ENCODE measurements around the gene SLC36A1.
"Not testable (repeated sequence)": the region's sequence is repeated elsewhere in the genome, so short reads cannot be mapped to it uniquely, and the experiment has no call there.

Gene SLC36A1

GRCh38 chr5:151491062-151491461, 43.7 kb downstream of the SLC36A1 start:
- Histone ChIP-seq H3K27ac (ENCODE audit: low read length) (no peak overlapping the region), H3K27me3 (ENCODE audit: low read depth, low read length) (no peaks in the 10 kb centered on the region), H3K9me3 (ENCODE audit: control insufficient read depth in 1 of 2, low read length in 2 of 2) (no peaks in the 10 kb centered on the region), H3K4me1 (ENCODE audit: control insufficient read depth in 1 of 2, insufficient read depth in 2 of 2, low read length in 2 of 2) (no peaks in the 10 kb centered on the region), H3K4me3 (ENCODE audit: low read depth in 1 of 2, low read length in 2 of 2) (no peak overlapping the region), H3K36me3 (ENCODE audit: control insufficient read depth in 1 of 2, insufficient read depth in 2 of 2, low read length in 2 of 2) (peaks cover 23 to 35% of the 10 kb centered on the region in 2 donors)

DNA sequence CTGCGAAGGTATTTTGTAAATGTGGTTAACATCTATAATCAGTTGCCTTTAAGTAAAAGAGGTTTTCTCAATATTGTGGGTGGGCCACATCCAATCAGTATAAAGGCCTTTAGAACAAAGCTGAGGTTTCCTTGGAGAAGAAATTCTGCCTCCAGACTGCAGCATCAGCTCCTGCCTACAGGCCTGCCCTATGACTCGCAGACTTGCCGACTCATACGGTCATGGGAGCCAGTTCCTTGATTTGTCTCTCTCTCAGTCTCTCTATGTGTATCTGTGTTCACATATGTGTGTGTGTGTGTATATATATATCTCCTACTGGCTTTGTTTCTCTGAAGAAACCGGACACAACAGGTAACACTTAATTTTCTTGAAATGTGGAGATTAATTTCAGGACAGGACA, 45.3 kb downstream of the SLC36A1 start:
- H3K27ac ChIP-seq (ENCODE audit: low read length), result no peak overlapping the region
- no peaks in the 10 kb centered on the region for H3K4me1 ChIP-seq (ENCODE audit: control insufficient read depth in 1 of 2, insufficient read depth in 2 of 2, low read length in 2 of 2)
- no peaks in the 10 kb centered on the region for H3K27me3 ChIP-seq (ENCODE audit: low read depth, low read length)
- H3K4me3 ChIP-seq (ENCODE audit: low read depth in 1 of 2, low read length in 2 of 2), result no peak overlapping the region
- peaks cover 15 to 25% of the 10 kb centered on the region in 2 donors for H3K36me3 ChIP-seq (ENCODE audit: control insufficient read depth in 1 of 2, insufficient read depth in 2 of 2, low read length in 2 of 2)
- no peaks in the 10 kb centered on the region for H3K9me3 ChIP-seq (ENCODE audit: control insufficient read depth in 1 of 2, low read length in 2 of 2)

GRCh38 chr5:151493665-151494064, 46.3 kb downstream of the SLC36A1 start:
- Histone ChIP-seq H3K9me3 (ENCODE audit: control insufficient read depth in 1 of 2, low read length in 2 of 2) (no peaks in the 10 kb centered on the region), H3K27me3 (ENCODE audit: low read depth, low read length) (no peaks in the 10 kb centered on the region), H3K27ac (ENCODE audit: low read length) (peak overlapping the region; percentile 40), H3K4me1 (ENCODE audit: control insufficient read depth in 1 of 2, insufficient read depth in 2 of 2, low read length in 2 of 2) (no peaks in the 10 kb centered on the region), H3K4me3 (ENCODE audit: low read depth in 1 of 2, low read length in 2 of 2) (no peak overlapping the region), H3K36me3 (ENCODE audit: control insufficient read depth in 1 of 2, insufficient read depth in 2 of 2, low read length in 2 of 2) (peaks cover 8 to 16% of the 10 kb centered on the region in 2 donors)

DNA sequence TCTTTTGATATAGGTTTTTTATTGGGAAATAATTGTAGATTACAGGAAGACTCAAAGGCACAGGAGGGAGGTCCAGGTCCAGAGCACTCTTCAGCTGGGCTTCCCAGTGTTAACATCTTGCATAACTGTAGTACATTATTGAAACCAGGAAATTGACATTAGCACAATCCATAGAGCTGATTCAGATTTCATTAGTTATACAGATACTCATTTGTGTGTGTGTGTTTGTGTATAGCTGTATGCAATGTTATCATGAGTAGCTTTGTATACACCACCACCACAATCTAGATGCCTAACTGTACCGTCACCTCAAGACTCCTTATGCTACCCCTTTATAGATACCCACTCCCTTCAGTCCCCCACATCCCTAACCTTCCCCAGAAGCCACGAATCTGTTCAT, 47.9 kb downstream of the SLC36A1 start:
- Histone ChIP-seq H3K9me3 (ENCODE audit: control insufficient read depth in 1 of 2, low read length in 2 of 2) (no peaks in the 10 kb centered on the region), H3K4me3 (ENCODE audit: low read depth in 1 of 2, low read length in 2 of 2) (no peak overlapping the region), H3K27me3 (ENCODE audit: low read depth, low read length) (no peaks in the 10 kb centered on the region), H3K27ac (ENCODE audit: low read length) (no peak overlapping the region), H3K36me3 (ENCODE audit: control insufficient read depth in 1 of 2, insufficient read depth in 2 of 2, low read length in 2 of 2) (peaks cover 0 to 6% of the 10 kb centered on the region in 2 donors), H3K4me1 (ENCODE audit: control insufficient read depth in 1 of 2, insufficient read depth in 2 of 2, low read length in 2 of 2) (no peaks in the 10 kb centered on the region)

DNA sequence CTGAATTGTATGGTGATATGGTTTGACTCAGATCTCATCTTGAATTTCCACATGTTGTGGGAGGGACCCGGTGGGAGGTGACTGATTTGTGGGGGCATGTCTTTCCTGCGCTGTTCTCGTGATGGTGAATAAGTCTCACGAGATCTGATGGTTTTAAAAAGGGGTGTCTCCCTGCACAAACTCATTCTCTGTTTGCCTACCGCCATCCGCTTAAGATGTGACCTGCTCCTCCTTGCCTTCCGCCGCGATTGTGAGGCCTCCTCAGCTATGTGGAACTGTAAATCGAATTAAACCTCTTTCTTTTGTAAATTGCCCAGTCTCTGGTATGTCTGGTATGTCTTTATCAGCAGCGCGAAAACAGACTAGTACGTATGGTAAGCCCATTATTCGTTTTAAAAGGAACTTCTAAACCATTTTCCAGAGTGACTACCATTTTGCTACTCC, 48.7 kb downstream of the SLC36A1 start:
- H3K4me1 ChIP-seq (ENCODE audit: control insufficient read depth in 1 of 2, insufficient read depth in 2 of 2, low read length in 2 of 2), result peaks cover 0 to 2% of the 10 kb centered on the region in 2 donors
- H3K9me3 ChIP-seq (ENCODE audit: control insufficient read depth in 1 of 2, low read length in 2 of 2), result no peaks in the 10 kb centered on the region
- H3K27me3 ChIP-seq (ENCODE audit: low read depth, low read length), result no peaks in the 10 kb centered on the region
- no peak overlapping the region for H3K27ac ChIP-seq (ENCODE audit: low read length)
- no peak overlapping the region for H3K4me3 ChIP-seq (ENCODE audit: low read depth in 1 of 2, low read length in 2 of 2)
- H3K36me3 ChIP-seq (ENCODE audit: control insufficient read depth in 1 of 2, insufficient read depth in 2 of 2, low read length in 2 of 2), result no peaks in the 10 kb centered on the region

DNA sequence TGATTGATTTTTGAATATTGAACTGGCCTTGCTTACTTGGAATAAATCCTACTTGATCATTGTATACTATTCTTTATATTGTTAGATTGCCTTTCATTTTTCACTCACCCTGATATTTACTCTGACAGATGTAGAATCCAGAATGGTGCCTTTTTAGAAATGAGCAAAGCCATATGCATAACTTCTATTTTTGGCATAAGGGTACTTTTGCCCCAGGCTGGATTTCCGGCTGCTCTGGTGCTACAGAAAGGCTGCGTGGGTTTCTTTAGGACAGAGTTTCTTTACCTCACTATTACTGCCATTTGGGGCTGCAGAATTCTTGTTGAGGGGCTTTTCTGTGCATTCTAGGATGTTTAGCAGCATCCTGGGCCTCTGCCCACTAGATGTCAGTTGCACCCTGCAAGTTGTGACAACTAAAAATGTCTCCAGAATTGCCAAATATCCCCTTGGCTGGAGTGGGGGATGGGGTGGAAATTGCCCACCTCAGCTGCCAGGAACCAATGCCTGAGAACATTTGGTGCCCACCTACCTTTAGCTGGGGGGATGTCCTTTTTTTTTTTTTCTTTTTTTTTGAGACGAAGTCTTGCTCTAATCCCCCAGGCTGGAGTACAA, 50.1 kb downstream of the SLC36A1 start:
- H3K4me1 ChIP-seq (ENCODE audit: control insufficient read depth in 1 of 2, insufficient read depth in 2 of 2, low read length in 2 of 2), result peaks cover 0 to 2% of the 10 kb centered on the region in 2 donors
- no peak overlapping the region for H3K27ac ChIP-seq (ENCODE audit: low read length)
- H3K27me3 ChIP-seq (ENCODE audit: low read depth, low read length), result no peaks in the 10 kb centered on the region
- no peaks in the 10 kb centered on the region for H3K36me3 ChIP-seq (ENCODE audit: control insufficient read depth in 1 of 2, insufficient read depth in 2 of 2, low read length in 2 of 2)
- H3K4me3 ChIP-seq (ENCODE audit: low read depth in 1 of 2, low read length in 2 of 2), result no peak overlapping the region
- no peaks in the 10 kb centered on the region for H3K9me3 ChIP-seq (ENCODE audit: control insufficient read depth in 1 of 2, low read length in 2 of 2)

GRCh38 chr5:151498395-151499155, 51.2 kb downstream of the SLC36A1 start:
- Histone ChIP-seq H3K27ac (ENCODE audit: low read length) (no peak overlapping the region), H3K27me3 (ENCODE audit: low read depth, low read length) (no peaks in the 10 kb centered on the region), H3K9me3 (ENCODE audit: control insufficient read depth in 1 of 2, low read length in 2 of 2) (no peaks in the 10 kb centered on the region)

GRCh38 chr5:151499501-151500035, 52.2 kb downstream of the SLC36A1 start:
- no peaks in the 10 kb centered on the region for H3K36me3 ChIP-seq (ENCODE audit: control insufficient read depth in 1 of 2, insufficient read depth in 2 of 2, low read length in 2 of 2)
- no peak overlapping the region for H3K27ac ChIP-seq (ENCODE audit: low read length)
- H3K4me3 ChIP-seq (ENCODE audit: low read depth in 1 of 2, low read length in 2 of 2), result no peak overlapping the region
- H3K27me3 ChIP-seq (ENCODE audit: low read depth, low read length), result no peaks in the 10 kb centered on the region
- peaks cover 0 to 2% of the 10 kb centered on the region in 2 donors for H3K4me1 ChIP-seq (ENCODE audit: control insufficient read depth in 1 of 2, insufficient read depth in 2 of 2, low read length in 2 of 2)
- H3K9me3 ChIP-seq (ENCODE audit: control insufficient read depth in 1 of 2, low read length in 2 of 2), result no peaks in the 10 kb centered on the region

More at GRCh38 chr5:151498395-151499155, 51.2 kb downstream of the SLC36A1 start:
- H3K4me3 ChIP-seq (ENCODE audit: low read depth in 1 of 2, low read length in 2 of 2), result no peak overlapping the region
- H3K36me3 ChIP-seq (ENCODE audit: control insufficient read depth in 1 of 2, insufficient read depth in 2 of 2, low read length in 2 of 2), result no peaks in the 10 kb centered on the region
- peaks cover 0 to 2% of the 10 kb centered on the region in 2 donors for H3K4me1 ChIP-seq (ENCODE audit: control insufficient read depth in 1 of 2, insufficient read depth in 2 of 2, low read length in 2 of 2)

DNA sequence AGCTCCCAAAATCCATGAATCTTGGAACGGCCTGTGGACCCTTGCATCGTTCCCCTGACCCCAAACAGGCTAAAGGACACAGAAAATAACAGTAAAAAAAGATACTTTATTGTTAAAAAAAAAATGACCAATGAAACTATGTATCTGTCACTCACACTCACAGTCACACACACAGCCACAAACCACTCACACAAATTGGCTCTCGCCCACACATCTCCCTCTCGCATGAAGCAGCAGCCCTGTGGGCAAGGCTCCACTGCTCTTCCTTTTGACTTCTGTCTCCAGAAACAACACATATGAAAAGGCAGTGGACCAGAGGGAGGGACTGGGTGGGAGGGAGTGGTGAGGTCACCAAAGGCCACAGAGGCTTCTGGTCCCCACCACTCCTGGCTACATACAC, 56.6 kb downstream of the SLC36A1 start:
- no peaks in the 10 kb centered on the region for H3K27me3 ChIP-seq (ENCODE audit: low read depth, low read length)
- H3K4me1 ChIP-seq (ENCODE audit: control insufficient read depth in 1 of 2, insufficient read depth in 2 of 2, low read length in 2 of 2), result peaks cover 0 to 2% of the 10 kb centered on the region in 2 donors
- no peak overlapping the region for H3K4me3 ChIP-seq (ENCODE audit: low read depth in 1 of 2, low read length in 2 of 2)
- no peaks in the 10 kb centered on the region for H3K9me3 ChIP-seq (ENCODE audit: control insufficient read depth in 1 of 2, low read length in 2 of 2)
- no peaks in the 10 kb centered on the region for H3K36me3 ChIP-seq (ENCODE audit: control insufficient read depth in 1 of 2, insufficient read depth in 2 of 2, low read length in 2 of 2)
- H3K27ac ChIP-seq (ENCODE audit: low read length), result no peak overlapping the region

GRCh38 chr5:151508308-151508707, 60.9 kb downstream of the SLC36A1 start:
- not testable (repeated sequence) for H3K9me3 ChIP-seq (ENCODE audit: control insufficient read depth in 1 of 2, low read length in 2 of 2); H3K4me1 ChIP-seq (ENCODE audit: control insufficient read depth in 1 of 2, insufficient read depth in 2 of 2, low read length in 2 of 2); H3K27me3 ChIP-seq (ENCODE audit: low read depth, low read length); H3K27ac ChIP-seq (ENCODE audit: low read length); H3K36me3 ChIP-seq (ENCODE audit: control insufficient read depth in 1 of 2, insufficient read depth in 2 of 2, low read length in 2 of 2); H3K4me3 ChIP-seq (ENCODE audit: low read depth in 1 of 2, low read length in 2 of 2)

- H3K9me3 ChIP-seq (ENCODE audit: control insufficient read depth in 1 of 2, low read length in 2 of 2), result no peaks in the 10 kb centered on the region
- no peaks in the 10 kb centered on the region for H3K36me3 ChIP-seq (ENCODE audit: control insufficient read depth in 1 of 2, insufficient read depth in 2 of 2, low read length in 2 of 2)
- H3K27ac ChIP-seq (ENCODE audit: low read length), result no peak overlapping the region
- H3K27me3 ChIP-seq (ENCODE audit: low read depth, low read length), result no peaks in the 10 kb centered on the region
- H3K4me1 ChIP-seq (ENCODE audit: control insufficient read depth in 1 of 2, insufficient read depth in 2 of 2, low read length in 2 of 2), result no peaks in the 10 kb centered on the region
- no peak overlapping the region for H3K4me3 ChIP-seq (ENCODE audit: low read depth in 1 of 2, low read length in 2 of 2)
Measured at GRCh38 chr5:151509231-151509630, 61.8 kb downstream of the SLC36A1 start.

Measured in muscle layer of duodenum (tissue), 2 donors.